HUDEP-2 (cell line): Measurements from ENCODE around the gene GBP1.
"Not testable (repeated sequence)": the region's sequence is repeated elsewhere in the genome, so short reads cannot be mapped to it uniquely, and the experiment has no call there.

Experiments used
- DNase-seq, 76 experiments: peaks; one replicate each; lab custom pipeline; 2025; ENCODE audit not compliant: unreplicated experiment in 76 of 76; lab: John Stamatoyannopoulos, UW

Gene GBP1, protein sequence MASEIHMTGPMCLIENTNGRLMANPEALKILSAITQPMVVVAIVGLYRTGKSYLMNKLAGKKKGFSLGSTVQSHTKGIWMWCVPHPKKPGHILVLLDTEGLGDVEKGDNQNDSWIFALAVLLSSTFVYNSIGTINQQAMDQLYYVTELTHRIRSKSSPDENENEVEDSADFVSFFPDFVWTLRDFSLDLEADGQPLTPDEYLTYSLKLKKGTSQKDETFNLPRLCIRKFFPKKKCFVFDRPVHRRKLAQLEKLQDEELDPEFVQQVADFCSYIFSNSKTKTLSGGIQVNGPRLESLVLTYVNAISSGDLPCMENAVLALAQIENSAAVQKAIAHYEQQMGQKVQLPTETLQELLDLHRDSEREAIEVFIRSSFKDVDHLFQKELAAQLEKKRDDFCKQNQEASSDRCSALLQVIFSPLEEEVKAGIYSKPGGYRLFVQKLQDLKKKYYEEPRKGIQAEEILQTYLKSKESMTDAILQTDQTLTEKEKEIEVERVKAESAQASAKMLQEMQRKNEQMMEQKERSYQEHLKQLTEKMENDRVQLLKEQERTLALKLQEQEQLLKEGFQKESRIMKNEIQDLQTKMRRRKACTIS

GRCh38 chr1:89065079-89065868, at the start of gene GBP1:
TSS of gene GBP1 (minus strand) at chr1:89065208. CDS start at chr1:89063234, 1,974 bp downstream.
- DNase-seq = no peak

GRCh38 chr1:89114662-89115061, 49.7 kb upstream of the GBP1 start:
- no peak for DNase-seq

GRCh38 chr1:89112871-89113613, 48.0 kb upstream of the GBP1 start:
- no peak for DNase-seq

- DNase-seq = no peak
Observed at GRCh38 chr1:89104687-89105086, 39.7 kb upstream of the GBP1 start.

GRCh38 chr1:89104147-89104546, 39.1 kb upstream of the GBP1 start:
- no peak for DNase-seq

DNA sequence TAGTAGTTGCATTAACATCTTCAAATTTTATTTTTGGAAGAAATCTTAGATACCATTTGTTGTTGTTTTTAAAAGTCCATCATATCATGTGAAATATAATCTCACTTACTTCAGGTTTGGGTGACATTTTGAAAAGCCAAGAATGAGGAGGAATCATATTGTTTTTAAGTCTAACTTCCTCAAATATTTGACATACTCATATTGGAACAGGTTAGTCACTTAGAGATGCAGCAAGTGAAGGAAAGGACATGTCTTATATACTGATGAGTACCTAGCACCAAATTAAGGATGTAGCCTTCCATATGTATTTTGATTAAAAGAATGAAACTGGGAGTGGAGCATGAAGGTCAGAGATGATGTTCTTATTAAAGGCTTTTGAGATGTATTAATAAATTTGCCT, 37.0 kb upstream of the GBP1 start:
- DNase-seq = no peak

DNA sequence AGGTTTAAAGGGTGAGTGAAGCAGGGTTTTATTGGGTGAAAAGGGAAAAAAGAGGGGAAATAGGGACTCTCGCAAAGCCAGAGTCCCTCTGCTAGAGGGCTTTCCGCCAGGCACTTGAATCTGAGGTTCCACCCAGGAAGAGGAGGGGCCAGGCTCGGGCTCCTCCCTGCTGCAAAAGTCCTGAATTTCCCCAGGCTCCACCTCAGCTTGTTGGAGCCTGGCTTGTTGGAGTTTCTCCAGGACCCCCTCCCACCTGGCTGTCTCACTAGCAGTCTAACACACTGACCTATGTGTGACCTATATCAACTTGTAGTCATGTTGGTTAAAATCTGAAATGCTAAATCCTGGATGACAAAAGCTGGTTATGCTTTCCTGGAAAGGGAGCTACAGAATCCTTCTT, 35.4 kb upstream of the GBP1 start:
- no peak for DNase-seq

DNA sequence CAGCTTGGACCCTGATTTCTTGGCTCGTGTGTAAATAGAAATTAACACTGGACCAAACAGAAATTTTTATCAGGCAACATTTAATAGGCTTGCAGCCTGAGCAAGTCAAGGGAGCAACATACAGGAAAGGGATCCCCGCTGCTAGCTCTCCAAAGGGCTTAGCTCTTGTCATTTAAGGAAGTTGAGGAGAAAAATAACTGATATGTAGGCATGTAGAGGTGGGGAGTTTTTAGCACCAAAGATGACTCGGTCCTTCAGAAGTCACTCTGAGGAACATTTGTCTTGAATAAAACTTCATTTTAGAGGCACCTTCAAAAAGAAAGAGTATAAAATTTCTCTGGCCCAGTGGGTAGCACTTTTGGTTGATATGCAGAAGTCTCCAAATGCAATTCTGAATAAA, 33.8 kb upstream of the GBP1 start:
- no peak for DNase-seq

DNA sequence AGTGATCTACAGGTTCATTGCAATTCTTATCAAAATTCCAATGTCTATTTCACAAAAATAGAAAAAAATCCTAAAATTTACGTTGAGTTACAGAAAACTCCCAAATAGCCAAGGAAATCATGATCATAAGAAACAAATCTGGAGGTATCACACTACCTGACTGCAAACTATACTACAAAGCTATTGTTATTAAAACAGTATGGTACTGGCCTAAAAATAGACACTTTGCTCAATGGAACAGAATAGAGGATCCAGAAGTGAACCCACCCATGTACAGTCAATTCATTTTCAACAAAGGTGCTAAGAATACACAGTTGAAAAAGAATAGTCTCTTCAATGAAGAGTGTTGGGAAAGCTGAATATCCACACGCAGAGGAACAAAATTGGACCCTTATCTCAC, 30.7 kb upstream of the GBP1 start:
- no peak for DNase-seq

DNA sequence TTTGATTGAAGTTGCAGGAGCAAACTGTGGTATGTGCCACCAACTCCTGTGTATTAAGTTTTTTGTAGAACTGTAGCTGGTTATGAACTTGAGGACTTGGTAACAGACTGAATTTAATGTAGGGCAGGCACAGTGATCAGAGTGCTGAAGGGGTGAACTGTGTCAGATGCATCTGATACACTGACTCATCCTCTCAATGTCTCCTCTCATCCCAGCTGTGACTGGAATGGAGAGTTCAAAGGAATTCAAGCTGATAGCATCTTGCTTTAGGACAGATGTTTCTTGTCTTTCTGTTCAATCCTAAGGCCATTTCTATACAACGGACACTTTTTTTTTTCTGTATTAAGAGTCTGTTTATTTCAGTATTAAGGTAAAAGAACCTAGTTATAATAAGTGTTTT, 25.0 kb upstream of the GBP1 start:
- no peak for DNase-seq

DNA sequence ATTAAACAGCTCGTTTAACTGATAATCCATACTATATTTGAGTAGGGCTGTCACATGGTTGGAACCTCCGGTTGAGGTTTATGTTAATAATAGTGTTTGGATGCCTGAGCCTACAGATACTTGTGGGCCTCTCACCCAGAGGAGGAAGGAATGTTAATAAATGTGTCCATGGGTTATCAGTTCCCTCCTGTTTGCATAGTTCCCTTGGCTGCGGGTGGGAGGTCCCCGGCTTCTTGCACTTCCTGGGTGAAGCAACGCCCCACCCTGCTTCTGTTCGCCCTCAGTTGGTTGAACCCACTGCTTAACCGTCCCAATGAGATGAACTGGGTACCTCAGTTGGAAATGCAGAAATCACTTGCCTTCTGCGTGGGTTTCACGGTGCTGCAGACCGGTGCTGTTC, 23.6 kb upstream of the GBP1 start:
- no peak for DNase-seq

DNA sequence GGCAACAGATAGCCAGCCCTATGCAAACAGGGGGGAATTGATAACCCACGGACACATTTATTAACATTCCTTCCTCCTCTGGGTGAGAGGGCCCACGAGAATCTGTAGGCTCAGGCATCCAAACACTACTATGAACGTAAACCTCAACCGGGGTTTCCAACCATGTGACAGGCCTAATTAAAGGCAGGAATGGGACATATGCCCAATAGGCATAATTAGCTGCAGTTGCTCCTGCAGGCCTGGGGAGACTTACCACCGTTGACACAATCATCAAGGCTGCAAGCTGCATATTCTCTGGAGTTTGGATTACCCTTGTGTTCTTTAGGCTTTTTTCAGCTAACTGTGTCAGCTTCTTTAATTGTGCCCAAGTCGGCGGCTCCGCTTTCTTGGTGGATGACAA, 22.2 kb upstream of the GBP1 start:
- no peak for DNase-seq

DNA sequence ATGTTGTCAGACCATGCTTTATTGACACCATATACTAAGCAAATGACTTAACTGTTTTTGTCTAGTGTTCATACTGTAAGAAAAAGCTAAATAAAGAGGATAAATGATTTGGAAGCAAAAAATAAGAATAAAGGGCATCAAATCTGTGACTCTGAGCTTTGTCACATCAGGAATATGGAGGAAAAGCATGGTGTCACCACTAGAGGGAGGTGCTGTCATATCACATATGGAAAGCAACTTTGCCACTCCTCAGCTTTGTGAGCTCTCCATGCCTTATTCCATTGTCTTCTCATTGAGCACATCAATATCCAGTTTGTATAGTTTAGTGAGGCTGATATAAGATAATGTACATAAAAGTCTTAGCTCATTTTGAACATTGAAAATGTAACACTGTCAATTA, 20.8 kb upstream of the GBP1 start:
- peak in 20 of 76 experiments; percentile 1 to 54 (median 16) for DNase-seq

- DNase-seq = no peak
Observed at GRCh38 chr1:89081005-89081404, 16.0 kb upstream of the GBP1 start.

DNA sequence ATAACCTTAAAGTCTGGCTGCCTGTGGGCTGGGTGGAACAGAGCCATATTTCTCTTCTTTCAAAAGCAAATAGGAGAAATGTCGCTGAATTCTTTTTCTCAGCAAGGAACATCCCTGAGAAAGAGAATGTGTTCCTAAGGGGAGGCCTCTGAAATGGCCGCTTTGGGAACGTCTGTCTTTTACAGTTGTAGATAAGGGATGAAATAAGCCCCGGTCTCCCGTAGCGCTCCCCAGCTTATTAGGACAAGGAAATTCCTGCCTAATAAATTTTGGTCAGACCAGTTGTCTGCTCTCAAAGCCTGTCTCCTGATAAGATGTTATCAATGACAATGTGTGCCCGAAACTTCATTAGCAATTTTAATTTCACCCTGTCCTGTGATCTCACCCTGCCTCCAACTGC, 15.1 kb upstream of the GBP1 start:
- not testable (repeated sequence) for DNase-seq

- not testable (repeated sequence) for DNase-seq
Observed at GRCh38 chr1:89072466-89073065, 7.6 kb upstream of the GBP1 start.

DNA sequence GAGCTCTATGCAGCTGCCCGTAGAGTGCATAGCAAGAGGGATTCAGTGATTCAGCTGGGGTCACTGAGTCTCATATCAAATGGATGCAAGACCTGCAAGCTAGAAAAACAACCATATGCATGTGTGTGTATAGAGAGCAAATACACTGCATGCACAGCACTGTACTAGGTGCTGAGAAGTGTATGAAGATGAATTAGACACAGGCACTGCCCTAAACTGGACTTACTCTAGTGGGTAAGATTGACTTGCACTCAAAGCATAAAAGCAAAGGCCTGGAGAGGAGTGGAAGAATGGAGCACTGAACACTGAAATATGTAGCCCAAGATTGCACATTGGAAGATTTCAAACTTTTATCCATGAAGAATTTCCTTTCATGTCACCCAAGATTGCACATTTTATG, 5.5 kb upstream of the GBP1 start:
- no peak for DNase-seq

GRCh38 chr1:89069951-89070350, 4.9 kb upstream of the GBP1 start:
- no peak for DNase-seq

DNA sequence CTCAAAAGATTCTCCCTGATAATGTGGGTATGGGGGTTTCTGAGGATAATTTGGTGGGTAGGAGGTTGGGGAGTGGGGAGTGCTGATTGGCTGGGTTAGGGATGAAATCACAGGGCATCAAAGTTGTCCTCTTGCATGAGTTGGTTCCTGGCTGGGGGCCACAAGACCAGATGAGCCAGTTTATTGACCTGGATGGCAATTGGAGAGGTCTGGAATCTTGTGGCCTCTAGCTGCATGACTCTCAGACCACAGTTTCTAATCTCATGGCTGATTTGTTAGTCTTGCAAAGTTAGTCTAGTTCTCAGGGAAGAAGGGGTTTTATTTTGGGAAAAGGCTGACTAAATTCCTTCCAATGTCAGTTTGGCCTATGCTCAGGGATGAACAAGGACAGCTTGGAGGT, 3.3 kb upstream of the GBP1 start:
- DNase-seq = no peak

- no peak for DNase-seq
Observed at GRCh38 chr1:89064632-89065031, 376 bp downstream of the GBP1 start.

DNA sequence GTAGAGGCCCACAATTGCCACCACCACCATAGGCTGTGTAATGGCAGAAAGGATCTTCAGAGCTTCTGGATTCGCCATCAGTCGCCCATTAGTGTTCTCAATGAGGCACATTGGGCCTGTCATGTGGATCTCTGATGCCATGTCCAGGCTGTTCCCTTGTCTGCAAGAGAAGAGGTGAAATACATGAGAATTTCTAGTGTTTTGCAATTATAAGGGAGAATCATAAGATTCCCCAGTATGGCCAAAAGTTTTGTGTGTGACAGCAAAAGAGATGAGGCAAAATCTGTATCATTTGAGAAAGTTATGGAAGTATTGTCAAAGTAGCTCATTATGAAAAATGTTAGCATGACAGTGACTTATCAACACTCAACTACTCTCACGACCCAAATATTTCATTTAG, 1.9 kb downstream of the GBP1 start:
- DNase-seq = no peak
